ENCODE results near the gene UTP25.
A peak's percentile ranks its signal among the peaks of the same experiment; 100 is the strongest.

The UTP25 gene

DNA sequence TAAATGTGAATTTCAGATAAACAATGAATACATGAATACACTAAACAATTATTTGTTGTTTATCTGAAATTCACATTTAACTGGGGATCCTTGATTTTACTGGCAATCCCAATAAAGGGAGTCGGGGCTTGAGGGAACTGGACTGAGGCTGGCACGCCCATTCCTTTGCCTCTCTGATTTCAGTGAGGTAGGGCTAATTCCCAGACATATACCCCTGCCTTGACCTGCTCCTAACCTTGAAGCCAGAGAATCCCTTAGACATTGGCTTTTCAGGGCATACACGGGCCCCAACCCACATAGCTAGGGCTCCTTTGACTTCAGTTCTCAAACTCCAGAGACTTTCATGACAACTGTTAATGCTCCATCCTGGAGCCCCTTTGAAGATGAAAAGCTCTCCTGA lies 10.8 kb upstream of the UTP25 start:
- TF ChIP-seq, protein P1, sequence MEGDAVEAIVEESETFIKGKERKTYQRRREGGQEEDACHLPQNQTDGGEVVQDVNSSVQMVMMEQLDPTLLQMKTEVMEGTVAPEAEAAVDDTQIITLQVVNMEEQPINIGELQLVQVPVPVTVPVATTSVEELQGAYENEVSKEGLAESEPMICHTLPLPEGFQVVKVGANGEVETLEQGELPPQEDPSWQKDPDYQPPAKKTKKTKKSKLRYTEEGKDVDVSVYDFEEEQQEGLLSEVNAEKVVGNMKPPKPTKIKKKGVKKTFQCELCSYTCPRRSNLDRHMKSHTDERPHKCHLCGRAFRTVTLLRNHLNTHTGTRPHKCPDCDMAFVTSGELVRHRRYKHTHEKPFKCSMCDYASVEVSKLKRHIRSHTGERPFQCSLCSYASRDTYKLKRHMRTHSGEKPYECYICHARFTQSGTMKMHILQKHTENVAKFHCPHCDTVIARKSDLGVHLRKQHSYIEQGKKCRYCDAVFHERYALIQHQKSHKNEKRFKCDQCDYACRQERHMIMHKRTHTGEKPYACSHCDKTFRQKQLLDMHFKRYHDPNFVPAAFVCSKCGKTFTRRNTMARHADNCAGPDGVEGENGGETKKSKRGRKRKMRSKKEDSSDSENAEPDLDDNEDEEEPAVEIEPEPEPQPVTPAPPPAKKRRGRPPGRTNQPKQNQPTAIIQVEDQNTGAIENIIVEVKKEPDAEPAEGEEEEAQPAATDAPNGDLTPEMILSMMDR (conservative IDR thresholded peaks at IDR 0.05), result no peak
- no peak overlapping the region for H3K27ac ChIP-seq

- H3K27ac ChIP-seq, result no peak overlapping the region
- TF ChIP-seq, protein P1 (conservative IDR thresholded peaks at IDR 0.05), result no peak
These were observed 10.1 kb upstream of the UTP25 start for GRCh38 chr1:209817691-209818090.

GRCh38 chr1:209819058-209819457 lies 8.7 kb upstream of the UTP25 start:
- no peak overlapping the region for H3K27ac ChIP-seq
- TF ChIP-seq, protein P1 (conservative IDR thresholded peaks at IDR 0.05), result no peak

DNA sequence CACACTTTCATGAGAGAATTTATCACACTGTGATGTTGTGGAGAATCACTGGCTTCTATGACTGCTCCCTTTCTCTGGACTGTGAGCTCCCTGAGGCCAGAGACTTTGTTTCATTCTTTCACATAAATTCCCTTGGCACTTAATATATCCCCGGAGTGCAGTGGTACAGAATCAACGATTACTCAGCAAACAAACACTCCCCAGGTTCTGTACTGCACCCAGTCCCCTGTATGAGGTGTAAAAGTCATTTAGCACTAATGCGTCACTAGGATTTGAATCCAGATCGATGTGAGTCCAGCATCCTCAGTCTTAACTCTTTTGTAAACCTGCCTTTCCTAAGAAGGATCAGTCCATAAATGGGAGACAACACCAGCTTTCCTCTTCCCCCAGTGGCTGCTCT lies 6.8 kb upstream of the UTP25 start:
- no peak overlapping the region for H3K27ac ChIP-seq
- TF ChIP-seq, protein P1 (conservative IDR thresholded peaks at IDR 0.05), result no peak

DNA sequence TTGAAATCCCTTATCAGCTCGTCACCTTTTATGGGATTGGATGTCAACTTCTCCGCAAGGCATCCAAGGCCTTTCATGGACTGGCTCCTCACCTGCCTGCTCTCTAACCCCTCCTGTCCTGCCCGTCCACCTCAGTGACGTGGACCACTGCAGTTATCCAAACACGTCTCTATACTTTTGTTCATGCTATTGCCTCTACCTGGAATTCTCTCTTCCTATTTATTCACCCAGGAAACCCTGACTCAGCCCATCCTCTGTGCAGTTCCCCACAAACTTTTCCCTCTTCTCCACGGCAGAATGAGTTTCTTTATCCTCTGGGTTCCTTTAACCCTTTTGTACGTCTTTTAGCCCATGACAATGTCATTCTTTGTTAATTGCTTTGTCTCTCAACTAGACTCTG lies 5.1 kb upstream of the UTP25 start:
- peak overlapping the region; percentile 65 for H3K27ac ChIP-seq
- TF ChIP-seq, protein P1 (conservative IDR thresholded peaks at IDR 0.05), result no peak

- TF ChIP-seq, protein P1 (conservative IDR thresholded peaks at IDR 0.05), result peak; percentile 84
- H3K27ac ChIP-seq, result peak overlapping the region; percentile 65
These were observed 4.4 kb upstream of the UTP25 start for GRCh38 chr1:209823143-209824041.

- TF ChIP-seq, protein P1 (conservative IDR thresholded peaks at IDR 0.05), result no peak
- H3K27ac ChIP-seq, result no peak overlapping the region; the same call in 1 of the 2 replicates
These were observed 2.0 kb upstream of the UTP25 start for GRCh38 chr1:209825591-209826434.

All from VCaP (cell line).